Endothelial cell of umbilical vein (primary cell): ENCODE results near the gene PODXL2. TPM values are rescaled to one million over a fixed set of nuclear protein-coding genes. Genes with fewer than 3 reads are reported as not detected.

Experiments used
- BruUV-seq: library from RNA; stranded (reverse); fragments of 400-500 nt; replicated peaks from 2 replicates; lab custom pipeline; 2021; lab: Mats Ljungman, UMichigan
- CTCF ChIA-PET: fragments of 300-600, 350-600 bp; sonication (Branson Sonifier 250); formaldehyde crosslinking; loops from one replicate; lab custom pipeline; 2021; ENCODE audit warnings: antibody characterized with exemption, inconsistent platforms; lab: Charles Lee
- POLR2A ChIA-PET: fragments of 300-600, 350-600 bp; sonication (Branson Sonifier 250); formaldehyde crosslinking; loops from one replicate; lab custom pipeline; 2021; ENCODE audit warnings: antibody characterized with exemption, inconsistent platforms; lab: Charles Lee
- DNase-seq: peaks from one replicate; pipeline ENCODE4 v3.0.0-alpha.2; 2011; ENCODE audit warnings: low read depth, low spot score
- FAIRE-seq: peaks from 2 replicates; lab custom pipeline; 2011; peaks lifted over from hg19 to GRCh38; lab: Jason Lieb, UNC
- H2AFZ ChIP-seq: 2 replicates; pipeline ENCODE4 v1.6.0; 2012; ENCODE audit warnings: low read depth, low read length, control low read depth, inconsistent platforms
- H3K27ac ChIP-seq: 2 replicates; pipeline ENCODE4 v1.5.1; 2011; ENCODE audit warnings: low read depth, mild to moderate bottlenecking, control low read depth, low read length, moderate library complexity; ENCODE audit not compliant: insufficient read depth
- H3K27me3 ChIP-seq, 2 experiments: 2 replicates each; pipeline versions ENCODE4 v1.6.0 to v1.6.1; 2011; ENCODE audit warnings: low read length in 2 of 2, mixed read lengths in 1 of 2; ENCODE audit not compliant: control insufficient read depth in 2 of 2, insufficient read depth in 2 of 2
- H3K36me3 ChIP-seq, 2 experiments: 2 replicates in 1 of 2; 3 replicates in 1 of 2; pipeline ENCODE4 v1.5.1; 2011; ENCODE audit warnings: low read length in 2 of 2, mild to moderate bottlenecking in 1 of 2, moderate library complexity in 1 of 2; ENCODE audit not compliant: control insufficient read depth in 2 of 2, insufficient read depth in 2 of 2; ENCODE audit errors: extremely low read depth in 1 of 2
- H3K4me1 ChIP-seq: 3 replicates; pipeline ENCODE4 v1.5.1; 2011; ENCODE audit warnings: mild to moderate bottlenecking, low read length; ENCODE audit not compliant: control insufficient read depth, insufficient read depth; ENCODE audit errors: extremely low read depth
- H3K4me2 ChIP-seq: 2 replicates; pipeline ENCODE4 v1.6.1; 2011; ENCODE audit warnings: low read length, control low read depth, mixed read lengths; ENCODE audit not compliant: insufficient read depth
- H3K4me3 ChIP-seq, 3 experiments: fragments of 200-600 bp in 1 of 3; sonication (generic), shearing (Covaris generic) in 1 of 3; replicated peaks in 1 of 3; 2 replicates each; pipeline ENCODE4 v1.5.1; 2011 to 2016; ENCODE audit warnings: control low read depth in 3 of 3, low read length in 3 of 3, mild to moderate bottlenecking in 2 of 3, inconsistent platforms in 1 of 3, low read depth in 1 of 3, moderate library complexity in 1 of 3; ENCODE audit not compliant: insufficient read depth in 1 of 3
- H3K79me2 ChIP-seq: 2 replicates; pipeline ENCODE4 v1.6.0; 2012; ENCODE audit warnings: low read length, inconsistent platforms; ENCODE audit not compliant: control insufficient read depth, insufficient read depth
- H3K9ac ChIP-seq: replicated peaks from 2 replicates; pipeline ENCODE3; 2011; ENCODE audit warnings: low read length, control low read depth; ENCODE audit not compliant: insufficient read depth; ENCODE audit errors: extremely low read depth
- H3K9me1 ChIP-seq: replicated peaks from 3 replicates; pipeline ENCODE4 v1.6.0; 2011; ENCODE audit warnings: mild to moderate bottlenecking, low read length; ENCODE audit not compliant: control insufficient read depth, insufficient read depth; ENCODE audit errors: extremely low read depth
- H3K9me3 ChIP-seq: replicated peaks from 2 replicates; pipeline ENCODE4 v1.5.1; 2012; ENCODE audit warnings: low read length, inconsistent platforms; ENCODE audit not compliant: control insufficient read depth, insufficient read depth
- H4K20me1 ChIP-seq: replicated peaks from 2 replicates; pipeline ENCODE3; 2011; ENCODE audit warnings: mild to moderate bottlenecking, low read length; ENCODE audit not compliant: control insufficient read depth, insufficient read depth; ENCODE audit errors: extremely low read depth
- FOS ChIP-seq: IDR thresholded peaks from 2 replicates; pipeline ENCODE4 v1.6.1; 2011; ENCODE audit warnings: mild to moderate bottlenecking, low read length, moderate library complexity, borderline replicate concordance; ENCODE audit not compliant: insufficient read depth
- JUN ChIP-seq: IDR thresholded peaks from 2 replicates; pipeline ENCODE4 v1.6.1; 2011; ENCODE audit warnings: borderline replicate concordance, low read depth; ENCODE audit not compliant: insufficient read length, insufficient read depth
- MAX ChIP-seq: IDR thresholded peaks from 2 replicates; pipeline ENCODE4 v1.6.1; 2011; ENCODE audit not compliant: insufficient read depth, insufficient read length
- POLR2AphosphoS5 ChIP-seq: IDR thresholded peaks from 2 replicates; pipeline ENCODE4 v1.6.1; 2012; ENCODE audit warnings: low read depth, mild to moderate bottlenecking, control low read depth, low read length, moderate library complexity; ENCODE audit not compliant: insufficient read depth
- dilution Hi-C: fragments of 300-500 bp; cut with MboI; formaldehyde crosslinking; loops from one replicate; pipeline ENCODE4 v1.15.0; 2019; ENCODE audit warnings: low sequenced_read_pairs; ENCODE audit not compliant: extremely low pct_ligation_motif_present
- intact Hi-C: fragments of 100-400 bp; cut with micrococcal nuclease; formaldehyde crosslinking; loops from one replicate; pipeline ENCODE4 v1.10.0; 2022
- polyA plus RNA-seq, 4 experiments: library from polyadenylated mRNA; depleted of rRNA in 3 of 4; stranded (reverse) in 3 of 4; unstranded in 1 of 4; fragments of >200 nt; gene quantifications; 2 replicates each; pipeline versions ENCODE4 v1.2.1 to v1.2.3, GENCODE V29; 2011 to 2012; ENCODE audit warnings: missing spikeins in 1 of 4
- total RNA-seq: library from RNA; stranded (reverse); gene quantifications from 2 replicates; pipeline ENCODE4 v1.2.3, GENCODE V29; 2021

Gene PODXL2
- total and polyA plus RNA-seq, 2 donors (not counting 3 experiments of a cell fraction or from before 2014, with no cell fraction given) = 5.5 to 6.5 TPM

- CTCF ChIA-PET = interaction anchor here (6.7 kb wide), 1 partner anchor 20 kb away, joined by 43 read pairs; no protein-coding TSS in a partner anchor
- Histone ChIP-seq H2AFZ (no peak overlapping the region), H3K4me3 (no peak overlapping the region), H4K20me1 (no peaks in the 10 kb centered on the region), H3K36me3 (no peaks in the 10 kb centered on the region), H3K9me3 (no peaks in the 10 kb centered on the region), H3K4me1 (peaks cover 24% of the 10 kb centered on the region), H3K27ac (no peak overlapping the region), H3K4me2 (no peak overlapping the region), H3K27me3 (no peaks in the 10 kb centered on the region), H3K79me2 (peaks cover 14% of the 10 kb centered on the region), H3K9me1 (no peaks in the 10 kb centered on the region), H3K9ac (no peak overlapping the region)
- dilution Hi-C loops (no loop called here), intact Hi-C loops (no loop called here)
- no TSS peak for BruUV-seq
- no peak for FAIRE-seq
- TF ChIP-seq JUN (no peak), FOS (no peak)
- no peak for DNase-seq
- POLR2A ChIA-PET = no interaction called here
Measured at GRCh38 chr3:127595303-127595702, 33.7 kb upstream of the PODXL2 start.

GRCh38 chr3:127597020-127597771, 31.8 kb upstream of the PODXL2 start:
- CTCF ChIA-PET = interaction anchor here (6.7 kb wide), 1 partner anchor 22 kb away, joined by 43 read pairs; no protein-coding TSS in a partner anchor
- H3K27me3 ChIP-seq = no peaks in the 10 kb centered on the region
- BruUV-seq = no TSS peak
- H3K27ac ChIP-seq = no peak overlapping the region
- H3K4me1 ChIP-seq = peaks cover 20% of the 10 kb centered on the region
- DNase-seq (no peak), FAIRE-seq (no peak)
- no peak overlapping the region for H3K4me3 ChIP-seq
- intact Hi-C loops (no loop called here), dilution Hi-C loops (no loop called here)
- H3K9me3 ChIP-seq = no peaks in the 10 kb centered on the region
- TF ChIP-seq MAX (no peak), POLR2AphosphoS5 (no peak)
- H2AFZ ChIP-seq = no peak overlapping the region
- no peaks in the 10 kb centered on the region for H4K20me1 ChIP-seq
- H3K36me3 ChIP-seq = no peaks in the 10 kb centered on the region
- H3K9ac ChIP-seq = no peak overlapping the region
- H3K79me2 ChIP-seq = peaks cover 28% of the 10 kb centered on the region
- no peak overlapping the region for H3K4me2 ChIP-seq
- POLR2A ChIA-PET = interaction anchor here (0.6 kb wide), 1 partner anchor 16 kb away, joined by 3 read pairs; no protein-coding TSS in a partner anchor
- H3K9me1 ChIP-seq = no peaks in the 10 kb centered on the region
